ENCODE data around the gene FADS6.

FADS6 gene

GRCh38 chr17:74892974-74893911 is at the start of gene FADS6:
Gene FADS6 (minus strand): TSS chr17:74893633. CDS start chr17:74893595, 38 bp downstream.
- peak within 1 kb of the TSS; percentile 48 for H3K4me3 Mint-ChIP-seq
- peaks cover 53% of the 10 kb centered on the region for H3K27me3 Mint-ChIP-seq (ENCODE audit: low read depth)
- H3K27ac Mint-ChIP-seq = no peak within 1 kb of the TSS

GRCh38 chr17:74941128-74941725 is 47.8 kb upstream of the FADS6 start:
- no peak overlapping the region for H3K27ac Mint-ChIP-seq
- no peak overlapping the region for H3K4me3 Mint-ChIP-seq

More at GRCh38 chr17:74892974-74893911, at the start of gene FADS6:
- Mint-ChIP-seq H3K36me3 (ENCODE audit: low read depth) (no peaks in the 10 kb centered on the region), H3K9me3 (no peaks in the 10 kb centered on the region), H3K4me1 (ENCODE audit: low read depth) (peaks cover 2% of the 10 kb centered on the region)

GRCh38 chr17:74939534-74939933 is 46.1 kb upstream of the FADS6 start:
- no peaks in the 10 kb centered on the region for H3K9me3 Mint-ChIP-seq
- H3K27me3 Mint-ChIP-seq (ENCODE audit: low read depth) = peaks cover 47% of the 10 kb centered on the region
- H3K36me3 Mint-ChIP-seq (ENCODE audit: low read depth) = no peaks in the 10 kb centered on the region
- H3K27ac Mint-ChIP-seq = no peak overlapping the region
- H3K4me3 Mint-ChIP-seq = no peak overlapping the region
- H3K4me1 Mint-ChIP-seq (ENCODE audit: low read depth) = no peaks in the 10 kb centered on the region

More at GRCh38 chr17:74941128-74941725, 47.8 kb upstream of the FADS6 start:
- H3K9me3 Mint-ChIP-seq = no peaks in the 10 kb centered on the region
- H3K4me1 Mint-ChIP-seq (ENCODE audit: low read depth) = peaks cover 3% of the 10 kb centered on the region
- H3K36me3 Mint-ChIP-seq (ENCODE audit: low read depth) = no peaks in the 10 kb centered on the region
- peaks cover 43% of the 10 kb centered on the region for H3K27me3 Mint-ChIP-seq (ENCODE audit: low read depth)

GRCh38 chr17:74938194-74938950 is 44.9 kb upstream of the FADS6 start:
- no peaks in the 10 kb centered on the region for H3K4me1 Mint-ChIP-seq (ENCODE audit: low read depth)
- no peak overlapping the region for H3K4me3 Mint-ChIP-seq
- no peaks in the 10 kb centered on the region for H3K9me3 Mint-ChIP-seq
- no peaks in the 10 kb centered on the region for H3K36me3 Mint-ChIP-seq (ENCODE audit: low read depth)
- no peak overlapping the region for H3K27ac Mint-ChIP-seq
- peaks cover 53% of the 10 kb centered on the region for H3K27me3 Mint-ChIP-seq (ENCODE audit: low read depth)

- Mint-ChIP-seq H3K27ac (no peak overlapping the region), H3K27me3 (ENCODE audit: low read depth) (peaks cover 57% of the 10 kb centered on the region), H3K4me1 (ENCODE audit: low read depth) (no peaks in the 10 kb centered on the region), H3K9me3 (no peaks in the 10 kb centered on the region), H3K4me3 (no peak overlapping the region), H3K36me3 (ENCODE audit: low read depth) (no peaks in the 10 kb centered on the region)
Measured at GRCh38 chr17:74937064-74938051, 43.9 kb upstream of the FADS6 start.

GRCh38 chr17:74936470-74936799 is 43.0 kb upstream of the FADS6 start:
- Mint-ChIP-seq H3K9me3 (no peaks in the 10 kb centered on the region), H3K27me3 (ENCODE audit: low read depth) (peaks cover 63% of the 10 kb centered on the region)

GRCh38 chr17:74935585-74936469 is 42.4 kb upstream of the FADS6 start, which contains the start of gene OTOP3:
Gene OTOP3 (plus strand): TSS chr17:74935898. CDS start chr17:74935922, 24 bp downstream.
- H3K9me3 Mint-ChIP-seq = no peaks in the 10 kb centered on the region
- peaks cover 68% of the 10 kb centered on the region for H3K27me3 Mint-ChIP-seq (ENCODE audit: low read depth)
- H3K27ac Mint-ChIP-seq = no peak within 1 kb of the TSS
- peaks cover 2% of the 10 kb centered on the region for H3K4me1 Mint-ChIP-seq (ENCODE audit: low read depth)
- no peak within 1 kb of the TSS for H3K4me3 Mint-ChIP-seq
- no peaks in the 10 kb centered on the region for H3K36me3 Mint-ChIP-seq (ENCODE audit: low read depth)

More at GRCh38 chr17:74936470-74936799, 43.0 kb upstream of the FADS6 start:
- no peak overlapping the region for H3K27ac Mint-ChIP-seq
- H3K4me3 Mint-ChIP-seq = no peak overlapping the region
- H3K36me3 Mint-ChIP-seq (ENCODE audit: low read depth) = no peaks in the 10 kb centered on the region
- no peaks in the 10 kb centered on the region for H3K4me1 Mint-ChIP-seq (ENCODE audit: low read depth)

- H3K9me3 Mint-ChIP-seq = no peaks in the 10 kb centered on the region
- no peak overlapping the region for H3K27ac Mint-ChIP-seq
- no peaks in the 10 kb centered on the region for H3K36me3 Mint-ChIP-seq (ENCODE audit: low read depth)
- H3K4me1 Mint-ChIP-seq (ENCODE audit: low read depth) = peaks cover 2% of the 10 kb centered on the region
- no peak overlapping the region for H3K4me3 Mint-ChIP-seq
- H3K27me3 Mint-ChIP-seq (ENCODE audit: low read depth) = peaks cover 68% of the 10 kb centered on the region
Measured at GRCh38 chr17:74935048-74935447, 41.6 kb upstream of the FADS6 start.

- no peaks in the 10 kb centered on the region for H3K9me3 Mint-ChIP-seq
- H3K36me3 Mint-ChIP-seq (ENCODE audit: low read depth) = no peaks in the 10 kb centered on the region
- H3K27me3 Mint-ChIP-seq (ENCODE audit: low read depth) = peaks cover 69% of the 10 kb centered on the region
- H3K4me1 Mint-ChIP-seq (ENCODE audit: low read depth) = peaks cover 2% of the 10 kb centered on the region
- no peak overlapping the region for H3K4me3 Mint-ChIP-seq
- H3K27ac Mint-ChIP-seq = no peak overlapping the region
Measured at GRCh38 chr17:74930535-74931036, 37.2 kb upstream of the FADS6 start.

- Mint-ChIP-seq H3K9me3 (no peaks in the 10 kb centered on the region), H3K4me3 (no peak overlapping the region), H3K36me3 (ENCODE audit: low read depth) (no peaks in the 10 kb centered on the region), H3K4me1 (ENCODE audit: low read depth) (peaks cover 2% of the 10 kb centered on the region), H3K27ac (no peak overlapping the region), H3K27me3 (ENCODE audit: low read depth) (peaks cover 74% of the 10 kb centered on the region)
Measured at GRCh38 chr17:74928786-74929185, 35.4 kb upstream of the FADS6 start.

- Mint-ChIP-seq H3K36me3 (ENCODE audit: low read depth) (no peaks in the 10 kb centered on the region), H3K4me1 (ENCODE audit: low read depth) (no peaks in the 10 kb centered on the region), H3K27me3 (ENCODE audit: low read depth) (peaks cover 81% of the 10 kb centered on the region), H3K4me3 (no peak overlapping the region), H3K27ac (no peak overlapping the region), H3K9me3 (no peaks in the 10 kb centered on the region)
Measured at GRCh38 chr17:74925242-74925641, 31.8 kb upstream of the FADS6 start.

GRCh38 chr17:74924250-74924948 is 31.0 kb upstream of the FADS6 start, which contains the start of gene OTOP2:
Gene OTOP2 (plus strand): TSS chr17:74924273. CDS start chr17:74924633, 360 bp downstream.
- Mint-ChIP-seq H3K27me3 (ENCODE audit: low read depth) (peaks cover 81% of the 10 kb centered on the region), H3K4me3 (peak within 1 kb of the TSS; percentile 44), H3K9me3 (no peaks in the 10 kb centered on the region), H3K4me1 (ENCODE audit: low read depth) (no peaks in the 10 kb centered on the region), H3K36me3 (ENCODE audit: low read depth) (no peaks in the 10 kb centered on the region), H3K27ac (no peak within 1 kb of the TSS)

Data from T-helper 1 cell treated with Interleukin-12 subunit alpha and Interleukin-12 subunit beta and Interleukin-4 antibody, amounts not matched to agents 30 μg/mL and 1 μg/mL, for 36 hours (primary cell).